Caco-2 (cell line): ENCODE data around the gene LRBA. TPM values are rescaled to one million over a fixed set of nuclear protein-coding genes. Genes with fewer than 3 reads are reported as not detected.
"Not testable (repeated sequence)": the region's sequence is repeated elsewhere in the genome, so short reads cannot be mapped to it uniquely, and the experiment has no call there.

Experiments used
- BruUV-seq: library from RNA; stranded (reverse); fragments of 400-500 nt; replicated peaks from 2 replicates; lab custom pipeline; 2021; lab: Mats Ljungman, UMichigan
- CTCF ChIA-PET: fragments of 300-600 bp; sonication (Branson Sonifier 250); formaldehyde crosslinking; loops from one replicate; lab custom pipeline; 2022; ENCODE audit warnings: antibody characterized with exemption; lab: Charles Lee
- POLR2A ChIA-PET: fragments of 300-600 bp; sonication (Branson Sonifier 250); formaldehyde crosslinking; loops from one replicate; lab custom pipeline; 2022; ENCODE audit warnings: antibody characterized with exemption; lab: Charles Lee
- DNase-seq, 2 experiments: peaks; one replicate each; pipeline versions ENCODE4 v3.0.0 to v3.0.0-alpha.2; 2020 to 2022
- H3K27me3 ChIP-seq: replicated peaks from 2 replicates; pipeline ENCODE4 v1.6.0; 2011; ENCODE audit warnings: low read length; ENCODE audit not compliant: control insufficient read depth, insufficient read depth
- H3K36me3 ChIP-seq: 2 replicates; pipeline ENCODE4 v1.5.1; 2011; ENCODE audit warnings: low read length; ENCODE audit not compliant: control insufficient read depth, insufficient read depth
- H3K4me1 ChIP-seq: fragments of 250-450 bp; sonication (Bioruptor Pico); 2 replicates; pipeline ENCODE4 v1.5.1; 2020; ENCODE audit warnings: mild to moderate bottlenecking
- H3K4me3 ChIP-seq: 2 replicates; pipeline ENCODE4 v1.5.1; 2011; ENCODE audit warnings: low read depth, mild to moderate bottlenecking, control low read depth, low read length
- H3K9me3 ChIP-seq: fragments of 250-450 bp; sonication (Bioruptor Pico); 2 replicates; pipeline ENCODE4 v1.5.1; 2020; ENCODE audit warnings: mild to moderate bottlenecking, moderate library complexity
- H3K27ac Mint-ChIP-seq: one replicate; pipeline ENCODE4 v1.8.0; 2022; ENCODE audit warnings: mixed read lengths; ENCODE audit not compliant: unreplicated experiment
- H3K27me3 Mint-ChIP-seq: one replicate; pipeline ENCODE4 v1.8.0; 2022; ENCODE audit warnings: mixed read lengths; ENCODE audit not compliant: insufficient read depth, unreplicated experiment
- H3K36me3 Mint-ChIP-seq: one replicate; pipeline ENCODE4 v1.8.0; 2022; ENCODE audit warnings: mild to moderate bottlenecking, mixed read lengths; ENCODE audit not compliant: insufficient read depth, unreplicated experiment
- H3K4me1 Mint-ChIP-seq: one replicate; pipeline ENCODE4 v1.8.0; 2022; ENCODE audit warnings: low read depth, mixed read lengths; ENCODE audit not compliant: unreplicated experiment
- H3K4me3 Mint-ChIP-seq: one replicate; pipeline ENCODE4 v1.8.0; 2022; ENCODE audit warnings: mild to moderate bottlenecking, moderate library complexity, mixed read lengths; ENCODE audit not compliant: unreplicated experiment
- H3K9me3 Mint-ChIP-seq: one replicate; pipeline ENCODE4 v1.8.0; 2022; ENCODE audit warnings: mixed read lengths; ENCODE audit not compliant: unreplicated experiment
- intact Hi-C: fragments of 100-400 bp; cut with micrococcal nuclease; formaldehyde crosslinking; loops from one replicate; pipeline ENCODE4 v1.10.0; 2022; ENCODE audit not compliant: unreplicated experiment
- total RNA-seq: library from RNA; stranded (reverse); gene quantifications from 2 replicates; pipeline ENCODE4 v1.2.3, GENCODE V29; 2022
- TF ChIP-seq, protein P1 (sequence below), 2 experiments: fragments of 200-600 bp in 1 of 2; IDR thresholded peaks; 1 replicate in 1 of 2; 2 replicates in 1 of 2; pipeline versions ENCODE4 v1.5.1 to v1.8.0; 2011 to 2022; ENCODE audit warnings: antibody characterized with exemption in 1 of 2, control low read depth in 1 of 2, inconsistent platforms in 1 of 2, low read depth in 1 of 2, low read length in 1 of 2, mild to moderate bottlenecking in 1 of 2, moderate library complexity in 1 of 2; ENCODE audit not compliant: insufficient read depth in 1 of 2, severe bottlenecking in 1 of 2, unreplicated experiment in 1 of 2

The LRBA gene
- total RNA-seq, 1 experiment from 2014 or later = 53.2 TPM

DNA sequence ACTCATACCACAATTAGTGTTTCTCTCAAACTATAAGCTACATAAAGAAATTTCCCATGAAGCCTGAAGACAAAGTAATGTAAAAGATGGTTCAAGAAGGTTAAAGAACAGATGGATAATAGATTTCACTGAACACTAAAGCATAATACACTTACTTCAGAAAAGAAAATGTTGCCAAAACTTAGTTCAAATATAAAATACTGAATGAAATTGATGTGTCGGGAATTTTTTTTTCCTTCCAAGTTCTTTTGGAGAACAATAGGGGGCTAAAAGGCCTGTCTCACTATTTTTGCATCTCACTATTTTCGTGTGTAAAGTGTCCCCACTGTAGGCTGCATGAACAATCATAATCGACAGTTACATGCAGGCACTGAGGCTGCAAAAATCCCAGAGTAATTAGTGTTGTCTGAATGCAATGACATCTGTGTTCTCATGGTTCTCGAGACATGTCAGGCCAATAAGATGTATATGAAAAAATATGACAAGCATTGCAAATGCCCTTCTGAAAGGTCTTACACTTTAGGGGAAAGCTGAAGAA lies 445.0 kb downstream of the LRBA start:
- peaks cover 3% of the 10 kb centered on the region for H3K9me3 Mint-ChIP-seq
- H3K27ac Mint-ChIP-seq = no peak overlapping the region
- ChIA-PET POLR2A (no interaction called here), CTCF (no interaction called here)
- no peaks in the 10 kb centered on the region for H3K27me3 ChIP-seq
- TF ChIP-seq, protein P1, sequence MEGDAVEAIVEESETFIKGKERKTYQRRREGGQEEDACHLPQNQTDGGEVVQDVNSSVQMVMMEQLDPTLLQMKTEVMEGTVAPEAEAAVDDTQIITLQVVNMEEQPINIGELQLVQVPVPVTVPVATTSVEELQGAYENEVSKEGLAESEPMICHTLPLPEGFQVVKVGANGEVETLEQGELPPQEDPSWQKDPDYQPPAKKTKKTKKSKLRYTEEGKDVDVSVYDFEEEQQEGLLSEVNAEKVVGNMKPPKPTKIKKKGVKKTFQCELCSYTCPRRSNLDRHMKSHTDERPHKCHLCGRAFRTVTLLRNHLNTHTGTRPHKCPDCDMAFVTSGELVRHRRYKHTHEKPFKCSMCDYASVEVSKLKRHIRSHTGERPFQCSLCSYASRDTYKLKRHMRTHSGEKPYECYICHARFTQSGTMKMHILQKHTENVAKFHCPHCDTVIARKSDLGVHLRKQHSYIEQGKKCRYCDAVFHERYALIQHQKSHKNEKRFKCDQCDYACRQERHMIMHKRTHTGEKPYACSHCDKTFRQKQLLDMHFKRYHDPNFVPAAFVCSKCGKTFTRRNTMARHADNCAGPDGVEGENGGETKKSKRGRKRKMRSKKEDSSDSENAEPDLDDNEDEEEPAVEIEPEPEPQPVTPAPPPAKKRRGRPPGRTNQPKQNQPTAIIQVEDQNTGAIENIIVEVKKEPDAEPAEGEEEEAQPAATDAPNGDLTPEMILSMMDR (IDR thresholded peaks at IDR 0.05; ENCODE audit: insufficient read depth in 1 of 2, low read depth in 1 of 2, low read length in 1 of 2, severe bottlenecking in 1 of 2, unreplicated experiment in 1 of 2) = no peak
- DNase-seq = no peak
- no peaks in the 10 kb centered on the region for H3K27me3 Mint-ChIP-seq
- H3K4me1 ChIP-seq = no peaks in the 10 kb centered on the region
- H3K36me3 ChIP-seq = no peaks in the 10 kb centered on the region
- H3K36me3 Mint-ChIP-seq = no peaks in the 10 kb centered on the region
- no TSS peak for BruUV-seq
- H3K4me1 Mint-ChIP-seq = peaks cover 5% of the 10 kb centered on the region
- intact Hi-C loops = no loop called here
- no peak overlapping the region for H3K4me3 Mint-ChIP-seq
- no peaks in the 10 kb centered on the region for H3K9me3 ChIP-seq
- H3K4me3 ChIP-seq = no peak overlapping the region

DNA sequence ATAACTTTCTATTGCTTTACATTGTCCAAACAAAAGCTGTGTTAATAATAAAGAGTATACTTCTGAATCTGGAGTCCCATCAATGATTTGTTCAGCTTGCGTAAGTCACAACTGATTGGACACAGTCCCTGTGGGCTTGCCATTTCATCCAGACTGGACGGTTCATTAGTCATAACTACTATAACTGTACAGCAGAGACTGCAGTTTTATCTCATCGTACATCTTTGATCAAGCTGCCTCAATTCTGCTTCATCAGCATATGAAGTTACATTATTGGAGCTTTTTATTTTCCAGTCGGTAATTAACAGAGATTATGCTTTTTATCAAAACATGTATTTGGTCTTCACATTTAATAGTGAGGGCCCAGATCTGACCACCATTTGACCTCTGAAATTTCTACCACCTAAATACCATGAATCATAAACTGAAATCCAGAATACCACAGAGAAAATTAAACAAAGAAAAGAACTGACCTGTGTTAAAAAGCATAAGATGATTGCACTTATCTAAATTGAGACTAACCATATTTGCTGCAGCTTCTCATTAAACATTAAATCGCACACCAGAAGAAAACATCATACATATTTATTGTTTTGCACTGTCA lies 445.6 kb downstream of the LRBA start:
- Histone ChIP-seq H3K36me3 (no peaks in the 10 kb centered on the region), H3K4me3 (no peak overlapping the region), H3K27me3 (no peaks in the 10 kb centered on the region), H3K4me1 (no peaks in the 10 kb centered on the region), H3K9me3 (no peaks in the 10 kb centered on the region)
- peaks cover 8% of the 10 kb centered on the region for H3K9me3 Mint-ChIP-seq
- CTCF ChIA-PET = no interaction called here
- no TSS peak for BruUV-seq
- H3K4me1 Mint-ChIP-seq = no peaks in the 10 kb centered on the region
- no peak for DNase-seq
- no peaks in the 10 kb centered on the region for H3K27me3 Mint-ChIP-seq
- intact Hi-C loops = no loop called here
- POLR2A ChIA-PET = no interaction called here
- no peak overlapping the region for H3K27ac Mint-ChIP-seq
- TF ChIP-seq, protein P1 (IDR thresholded peaks at IDR 0.05; ENCODE audit: insufficient read depth in 1 of 2, low read depth in 1 of 2, low read length in 1 of 2, severe bottlenecking in 1 of 2, unreplicated experiment in 1 of 2) = no peak
- no peak overlapping the region for H3K4me3 Mint-ChIP-seq
- no peaks in the 10 kb centered on the region for H3K36me3 Mint-ChIP-seq

DNA sequence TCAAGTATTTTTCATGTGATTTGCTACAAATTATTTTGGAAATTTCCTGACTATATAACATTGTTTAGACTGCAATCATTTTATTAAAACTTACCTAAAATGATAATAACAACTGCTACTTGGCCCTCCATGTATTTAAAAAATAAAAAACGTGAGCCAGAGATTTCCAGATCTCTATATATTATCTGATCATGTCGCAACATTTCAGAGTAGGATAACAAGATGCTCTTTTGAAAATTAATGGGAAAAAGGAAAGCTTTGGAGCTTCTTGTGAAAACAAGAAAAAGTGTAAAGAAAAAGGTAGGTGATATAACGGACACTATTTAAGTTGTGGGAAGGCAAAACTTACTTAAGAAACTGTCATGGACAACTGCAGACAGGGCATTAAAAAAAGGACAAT lies 448.0 kb downstream of the LRBA start:
- no TSS peak for BruUV-seq
- H3K9me3 ChIP-seq = no peaks in the 10 kb centered on the region
- H3K4me1 ChIP-seq = no peaks in the 10 kb centered on the region
- H3K27ac Mint-ChIP-seq = no peak overlapping the region
- H3K27me3 ChIP-seq = no peaks in the 10 kb centered on the region
- H3K36me3 ChIP-seq = no peaks in the 10 kb centered on the region
- no peak overlapping the region for H3K4me3 ChIP-seq
- DNase-seq = no peak
- H3K27me3 Mint-ChIP-seq = no peaks in the 10 kb centered on the region
- H3K36me3 Mint-ChIP-seq = no peaks in the 10 kb centered on the region
- TF ChIP-seq, protein P1 (IDR thresholded peaks at IDR 0.05; ENCODE audit: insufficient read depth in 1 of 2, low read depth in 1 of 2, low read length in 1 of 2, severe bottlenecking in 1 of 2, unreplicated experiment in 1 of 2) = no peak
- intact Hi-C loops = no loop called here
- H3K4me3 Mint-ChIP-seq = no peak overlapping the region
- POLR2A ChIA-PET = no interaction called here
- no peaks in the 10 kb centered on the region for H3K4me1 Mint-ChIP-seq
- CTCF ChIA-PET = no interaction called here
- peaks cover 8% of the 10 kb centered on the region for H3K9me3 Mint-ChIP-seq

DNA sequence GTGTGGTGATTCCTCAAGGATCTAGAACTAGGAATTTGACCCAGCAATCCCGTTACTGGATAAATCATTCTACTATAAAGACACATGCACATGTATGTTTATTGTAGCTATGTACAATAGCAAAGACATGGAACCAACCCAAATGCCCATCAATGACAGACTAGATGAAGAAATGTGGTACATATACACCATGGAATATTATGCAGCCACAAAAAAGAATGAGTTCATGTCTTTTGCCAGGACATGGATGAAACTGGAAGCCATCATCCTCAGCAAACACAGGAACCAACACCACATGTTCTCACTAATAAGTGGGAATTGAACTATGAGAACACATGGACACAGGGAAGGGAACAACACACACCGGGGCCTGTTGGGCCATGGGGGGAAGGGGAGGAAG lies 450.1 kb downstream of the LRBA start:
- H3K36me3 Mint-ChIP-seq, H3K36me3 ChIP-seq, H3K9me3 ChIP-seq, intact Hi-C loops, CTCF ChIA-PET, BruUV-seq, H3K4me3 ChIP-seq, H3K4me1 ChIP-seq, H3K27me3 Mint-ChIP-seq, POLR2A ChIA-PET, H3K4me3 Mint-ChIP-seq, H3K4me1 Mint-ChIP-seq, DNase-seq, H3K27ac Mint-ChIP-seq, H3K27me3 ChIP-seq, H3K9me3 Mint-ChIP-seq: not testable (repeated sequence)
